Camera-type eye (tissue), 1 donor: Measurements from ENCODE around the gene FCRLA. TPM values are rescaled to one million over a fixed set of nuclear protein-coding genes. Genes with fewer than 3 reads are reported as not detected.

ENCODE experiments used
- total RNA-seq: library from RNA; depleted of rRNA; stranded (reverse); fragments of >200 nt; gene quantifications from one replicate; pipeline ENCODE4 v1.2.3, GENCODE V29; 2014

Gene FCRLA
- not detected for total RNA-seq

GRCh38 chr1:161706482-161707347 is at the start of gene FCRLA:
TSS of gene FCRLA (plus strand) at chr1:161707229. CDS start at chr1:161707265, 36 bp downstream.

GRCh38 chr1:161662684-161663339 is 44.2 kb upstream of the FCRLA start, which contains the start of gene FCGR2B:
TSS of gene FCGR2B (plus strand) at chr1:161663143. CDS start at chr1:161663242, 99 bp downstream.

GRCh38 chr1:161720956-161721737 is 14.1 kb downstream of the FCRLA start, which contains the start of gene FCRLB:
TSS of gene FCRLB (plus strand) at chr1:161721544. CDS start at chr1:161722673, 1,129 bp downstream.

GRCh38 chr1:161749509-161750407 is 42.7 kb downstream of the FCRLA start, which contains the start of gene DUSP12:
TSS of gene DUSP12 (plus strand) at chr1:161749786. CDS start at chr1:161749802, 16 bp downstream.

Other genes starting within 250 kb of the FCRLA start
- 10.1 TPM for gene FCGR2A, start 201.8 kb upstream of the FCRLA start, total RNA-seq
- 105 TPM for gene HSPA6, start 182.7 kb upstream of the FCRLA start, total RNA-seq
- gene FCGR3A, start 157.4 kb upstream of the FCRLA start, total RNA-seq, result 2.9 TPM
- 0.99 TPM for gene FCGR3B, start 76.1 kb upstream of the FCRLA start, total RNA-seq
- gene FCGR2B, start 44.1 kb upstream of the FCRLA start, total RNA-seq, result 1.9 TPM
- 0.88 TPM for gene FCRLB, start 14.3 kb downstream of the FCRLA start, total RNA-seq
- gene DUSP12, start 42.6 kb downstream of the FCRLA start, total RNA-seq, result 71.5 TPM
- gene ATF6, start 59.1 kb downstream of the FCRLA start, total RNA-seq, result 43.7 TPM